ENCODE measurements around the gene METTL13. TPM values are rescaled to one million over a fixed set of nuclear protein-coding genes. Genes with fewer than 3 reads are reported as not detected.
A peak's percentile ranks its signal among the peaks of the same experiment; 100 is the strongest.

The METTL13 gene
- total RNA-seq, 1 donor from 2014 or later, result 22.0 TPM

GRCh38 chr1:171743081-171743870, 38.2 kb upstream of the METTL13 start:
- no peaks in the 10 kb centered on the region for H3K9me3 Mint-ChIP-seq (ENCODE audit: unreplicated experiment)
- peak overlapping the region; percentile 96 for H3K4me3 Mint-ChIP-seq (ENCODE audit: unreplicated experiment)
- H3K4me1 Mint-ChIP-seq (ENCODE audit: unreplicated experiment), result peaks cover 29% of the 10 kb centered on the region
- no peaks in the 10 kb centered on the region for H3K27me3 Mint-ChIP-seq (ENCODE audit: unreplicated experiment)
- H3K27ac Mint-ChIP-seq (ENCODE audit: unreplicated experiment), result peak overlapping the region; percentile 98
- no peak for TF ChIP-seq CTCF (IDR thresholded peaks at IDR 0.05)
- H3K36me3 Mint-ChIP-seq (ENCODE audit: unreplicated experiment), result peaks cover 4% of the 10 kb centered on the region
- no peak for DNase-seq (ENCODE audit: extremely low spot score, unreplicated experiment)

- peaks cover 20% of the 10 kb centered on the region for H3K4me1 Mint-ChIP-seq (ENCODE audit: unreplicated experiment)
- H3K27me3 Mint-ChIP-seq (ENCODE audit: unreplicated experiment), result no peaks in the 10 kb centered on the region
- no peak for TF ChIP-seq CTCF (IDR thresholded peaks at IDR 0.05)
- H3K27ac Mint-ChIP-seq (ENCODE audit: unreplicated experiment), result no peak overlapping the region
- DNase-seq (ENCODE audit: extremely low spot score, unreplicated experiment), result no peak
- H3K4me3 Mint-ChIP-seq (ENCODE audit: unreplicated experiment), result no peak overlapping the region
- H3K9me3 Mint-ChIP-seq (ENCODE audit: unreplicated experiment), result no peaks in the 10 kb centered on the region
- no peaks in the 10 kb centered on the region for H3K36me3 Mint-ChIP-seq (ENCODE audit: unreplicated experiment)
These were observed 36.5 kb upstream of the METTL13 start for GRCh38 chr1:171744986-171745385.

GRCh38 chr1:171748651-171749050, 32.8 kb upstream of the METTL13 start:
- Mint-ChIP-seq H3K27ac (ENCODE audit: unreplicated experiment) (no peak overlapping the region), H3K4me3 (ENCODE audit: unreplicated experiment) (no peak overlapping the region), H3K9me3 (ENCODE audit: unreplicated experiment) (no peaks in the 10 kb centered on the region), H3K27me3 (ENCODE audit: unreplicated experiment) (no peaks in the 10 kb centered on the region), H3K4me1 (ENCODE audit: unreplicated experiment) (peaks cover 2% of the 10 kb centered on the region), H3K36me3 (ENCODE audit: unreplicated experiment) (no peaks in the 10 kb centered on the region)
- DNase-seq (ENCODE audit: extremely low spot score, unreplicated experiment), result no peak
- no peak for TF ChIP-seq CTCF (IDR thresholded peaks at IDR 0.05)

GRCh38 chr1:171751221-171751620, 30.2 kb upstream of the METTL13 start:
- no peak for DNase-seq (ENCODE audit: extremely low spot score, unreplicated experiment)
- Mint-ChIP-seq H3K27ac (ENCODE audit: unreplicated experiment) (no peak overlapping the region), H3K4me1 (ENCODE audit: unreplicated experiment) (peaks cover 9% of the 10 kb centered on the region), H3K27me3 (ENCODE audit: unreplicated experiment) (peaks cover 2% of the 10 kb centered on the region), H3K4me3 (ENCODE audit: unreplicated experiment) (no peak overlapping the region), H3K9me3 (ENCODE audit: unreplicated experiment) (no peaks in the 10 kb centered on the region), H3K36me3 (ENCODE audit: unreplicated experiment) (no peaks in the 10 kb centered on the region)
- no peak for TF ChIP-seq CTCF (IDR thresholded peaks at IDR 0.05)

- no peak overlapping the region for H3K4me3 Mint-ChIP-seq (ENCODE audit: unreplicated experiment)
- H3K4me1 Mint-ChIP-seq (ENCODE audit: unreplicated experiment), result peaks cover 9% of the 10 kb centered on the region
- no peaks in the 10 kb centered on the region for H3K36me3 Mint-ChIP-seq (ENCODE audit: unreplicated experiment)
- no peak overlapping the region for H3K27ac Mint-ChIP-seq (ENCODE audit: unreplicated experiment)
- DNase-seq (ENCODE audit: extremely low spot score, unreplicated experiment), result no peak
- no peak for TF ChIP-seq CTCF (IDR thresholded peaks at IDR 0.05)
- H3K9me3 Mint-ChIP-seq (ENCODE audit: unreplicated experiment), result no peaks in the 10 kb centered on the region
- H3K27me3 Mint-ChIP-seq (ENCODE audit: unreplicated experiment), result peaks cover 19% of the 10 kb centered on the region
These were observed 28.3 kb upstream of the METTL13 start for GRCh38 chr1:171753182-171753581.

Measured in osteocyte (in vitro differentiated cells).